LHCN-M2 (cell line): ENCODE measurements around the gene MSI2. TPM values are rescaled to one million over a fixed set of nuclear protein-coding genes. Genes with fewer than 3 reads are reported as not detected.
"Not testable (repeated sequence)": the region's sequence is repeated elsewhere in the genome, so short reads cannot be mapped to it uniquely, and the experiment has no call there.

Experiments used
- DNase-seq: peaks from one replicate; pipeline ENCODE4 v3.0.0-alpha.2; 2012; ENCODE audit warnings: low read depth
- total RNA-seq: library from RNA; depleted of rRNA; stranded (reverse); fragments of >200 nt; gene quantifications from 2 replicates; pipeline ENCODE4 v1.2.3, GENCODE V29; 2014

The MSI2 gene
- total RNA-seq, 1 experiment from 2014 or later, result 120 TPM

DNA sequence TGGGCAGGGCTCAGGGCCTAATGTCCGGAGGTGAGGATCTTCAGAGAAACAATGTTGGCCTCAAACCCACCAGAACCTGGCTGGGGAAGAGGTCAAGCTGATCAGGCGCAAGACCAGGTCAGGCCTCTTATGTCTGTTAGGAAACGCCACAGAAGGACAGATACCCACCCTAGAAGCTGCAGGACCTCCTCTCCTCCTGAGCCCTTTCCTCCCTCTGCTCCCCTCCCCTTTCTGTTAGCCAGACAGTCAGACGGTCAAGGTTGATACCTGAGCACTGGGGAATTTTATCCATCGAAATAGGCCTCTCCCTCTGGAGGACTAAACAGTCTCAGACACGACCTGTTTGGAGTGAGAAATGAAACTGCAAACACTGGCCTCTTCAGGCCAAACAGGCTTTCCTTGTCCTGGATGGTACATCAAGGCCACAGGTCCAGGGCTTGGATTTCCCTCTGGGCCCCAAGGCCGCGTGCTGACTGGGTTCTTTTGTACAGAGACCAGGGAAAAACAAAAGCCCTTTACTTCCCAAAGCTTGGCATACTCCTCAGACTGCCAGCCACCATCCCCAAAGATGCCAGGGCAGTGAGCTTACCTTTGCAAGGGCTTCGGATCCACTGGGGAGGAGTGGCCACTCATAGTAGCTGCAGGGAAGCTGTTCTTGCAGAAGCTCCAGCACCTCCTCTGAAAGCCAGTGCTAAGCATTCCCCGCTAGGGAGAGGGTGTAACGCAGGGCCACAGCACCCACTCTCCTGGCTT, 353.0 kb downstream of the MSI2 start:
- DNase-seq, result no peak

- no peak for DNase-seq
Observed at GRCh38 chr17:57609878-57610270, 353.6 kb downstream of the MSI2 start.

- DNase-seq, result no peak
Observed at GRCh38 chr17:57612202-57613071, 356.1 kb downstream of the MSI2 start.

- DNase-seq, result no peak
Observed at GRCh38 chr17:57614742-57615141, 358.4 kb downstream of the MSI2 start.

GRCh38 chr17:57615836-57616757, 359.8 kb downstream of the MSI2 start:
- DNase-seq, result no peak

GRCh38 chr17:57617218-57617617, 360.9 kb downstream of the MSI2 start:
- DNase-seq, result no peak

DNA sequence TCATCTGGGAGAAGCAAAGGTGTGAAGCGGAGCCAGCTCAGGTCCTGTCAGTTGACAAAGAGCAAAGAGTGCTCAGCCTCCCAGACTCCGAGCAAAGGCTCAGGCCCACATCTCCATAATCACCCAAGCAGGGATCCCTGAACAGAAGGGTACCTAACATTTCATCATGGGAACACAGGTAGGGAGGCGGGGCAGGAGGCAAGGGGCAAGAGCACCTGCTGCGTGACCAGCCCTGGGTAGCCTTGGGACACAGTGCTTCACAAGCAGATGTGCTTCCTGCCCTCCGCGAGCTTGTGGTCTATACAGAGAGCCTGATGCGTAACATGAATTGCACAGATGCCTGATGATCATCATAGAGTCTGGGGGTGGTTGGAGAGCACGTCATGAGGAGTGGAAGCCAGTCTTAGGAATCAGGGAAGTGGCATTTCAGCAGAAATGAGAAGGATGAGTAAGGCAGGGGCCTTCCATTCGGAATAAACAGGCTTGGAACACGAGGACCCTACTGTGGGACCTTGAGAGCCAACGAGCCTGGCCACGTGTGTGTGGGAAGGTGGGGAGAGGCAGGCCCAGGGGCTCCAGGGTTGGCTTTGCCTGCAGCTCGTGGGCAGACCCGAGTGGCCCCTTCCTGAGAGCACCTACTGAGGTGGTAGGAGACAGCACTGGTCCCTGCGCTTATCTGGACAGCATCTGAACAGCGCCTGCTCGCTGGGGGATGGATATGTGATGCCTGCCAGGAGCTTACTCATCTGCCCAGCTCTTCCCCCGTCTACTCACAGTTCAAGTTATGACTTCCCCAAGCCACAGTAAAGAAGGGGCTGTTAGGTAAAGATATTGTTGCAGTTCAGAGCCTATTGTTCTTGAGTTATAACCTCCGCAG, 363.0 kb downstream of the MSI2 start:
- peak; percentile 24 for DNase-seq

GRCh38 chr17:57620576-57620975, 364.3 kb downstream of the MSI2 start:
- DNase-seq, result no peak

DNA sequence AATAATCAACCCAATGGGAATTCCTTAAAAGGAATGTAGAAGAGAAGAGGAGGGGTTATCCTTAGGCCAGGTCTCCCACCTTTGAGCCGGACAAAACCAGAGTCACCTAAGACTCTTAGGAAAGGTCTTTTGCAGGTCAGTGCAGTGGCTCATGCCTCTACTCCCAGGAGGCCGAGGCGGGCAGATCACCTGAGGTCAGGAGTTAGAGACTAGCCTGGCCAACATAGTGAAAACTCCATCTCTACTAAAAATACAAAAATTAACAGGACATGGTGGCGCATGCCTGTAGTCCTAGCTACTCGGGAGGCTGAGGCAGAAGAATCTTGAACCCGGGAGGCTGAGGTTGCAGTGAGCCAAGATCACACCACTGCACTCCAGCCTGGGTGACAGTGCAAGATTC, 365.5 kb downstream of the MSI2 start:
- not testable (repeated sequence) for DNase-seq

DNA sequence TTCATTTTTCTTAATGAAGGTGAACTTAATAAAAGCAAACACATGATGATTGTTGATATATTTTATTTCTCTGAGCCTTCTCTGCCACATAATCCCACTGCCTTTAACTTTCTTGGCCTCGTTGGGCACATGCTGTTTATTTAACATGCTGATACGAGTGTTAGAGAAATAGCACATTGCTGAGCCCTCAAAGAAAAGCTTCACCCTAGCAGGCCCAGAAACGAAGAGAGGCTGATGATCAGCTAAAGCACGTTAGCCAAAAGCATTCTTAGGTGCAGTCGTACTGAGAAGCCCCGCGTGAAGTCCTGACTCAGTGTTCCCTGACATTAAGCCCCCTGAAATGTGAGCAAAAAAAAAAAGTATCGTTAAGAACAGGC, 366.0 kb downstream of the MSI2 start:
- no peak for DNase-seq

GRCh38 chr17:57622683-57623433, 366.5 kb downstream of the MSI2 start:
- DNase-seq, result peak; percentile 81

GRCh38 chr17:57623620-57624019, 367.3 kb downstream of the MSI2 start:
- DNase-seq, result no peak

DNA sequence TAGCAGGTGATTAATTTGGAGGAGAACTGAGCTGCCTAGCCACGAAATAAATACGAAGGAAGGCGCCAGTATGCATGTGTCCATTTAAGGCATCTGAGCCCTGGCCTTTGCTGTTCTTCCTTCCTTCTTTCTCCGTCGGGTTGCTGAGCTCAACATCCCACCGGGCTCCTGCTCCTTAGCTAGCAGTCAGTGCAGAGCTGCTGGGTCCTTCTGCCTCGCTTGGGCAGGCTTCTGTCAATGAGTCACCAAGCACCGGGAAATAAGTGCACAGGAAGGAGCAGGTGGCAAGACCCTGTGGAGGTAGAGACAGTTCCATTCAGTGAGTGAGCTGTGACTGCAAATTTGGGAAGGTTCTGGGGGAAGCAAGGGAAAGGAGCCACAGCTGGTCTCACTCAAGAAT, 368.1 kb downstream of the MSI2 start:
- DNase-seq, result no peak

GRCh38 chr17:57625511-57625910, 369.2 kb downstream of the MSI2 start:
- DNase-seq, result no peak

- no peak for DNase-seq
Observed at GRCh38 chr17:57625957-57626356, 369.6 kb downstream of the MSI2 start.

DNA sequence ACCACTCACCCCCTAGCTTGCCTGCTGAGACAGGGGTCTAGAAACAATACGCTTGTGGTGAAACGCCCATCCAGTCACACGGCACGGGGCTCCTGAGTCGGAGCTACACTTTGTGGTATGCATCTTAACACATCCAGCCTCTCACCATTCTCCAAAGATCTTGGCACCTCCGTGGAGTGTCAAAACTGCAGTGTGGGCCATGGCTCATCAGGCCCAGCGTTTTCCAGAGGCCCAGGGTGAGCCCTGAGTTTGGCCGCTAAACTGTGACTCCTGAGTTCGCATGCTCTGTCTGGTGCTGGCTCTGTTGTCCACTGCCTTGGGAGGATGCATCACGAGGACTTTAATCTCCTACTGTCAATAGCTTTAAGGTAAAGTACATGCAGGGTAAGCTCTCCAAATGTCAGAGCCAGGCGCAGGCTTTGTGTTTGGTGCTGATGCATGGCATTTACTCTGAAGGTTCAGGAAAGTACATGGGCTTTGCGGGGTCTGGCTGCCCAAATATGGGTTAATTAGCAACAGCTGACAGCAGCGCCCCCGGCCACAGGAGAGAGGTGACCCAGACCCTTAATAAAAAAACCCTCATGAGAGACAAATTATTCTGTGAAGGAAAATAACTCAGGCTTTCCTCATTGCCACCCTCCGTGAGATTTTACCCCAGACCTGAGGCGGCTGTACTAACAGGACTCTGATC, 370.3 kb downstream of the MSI2 start:
- DNase-seq, result no peak

DNA sequence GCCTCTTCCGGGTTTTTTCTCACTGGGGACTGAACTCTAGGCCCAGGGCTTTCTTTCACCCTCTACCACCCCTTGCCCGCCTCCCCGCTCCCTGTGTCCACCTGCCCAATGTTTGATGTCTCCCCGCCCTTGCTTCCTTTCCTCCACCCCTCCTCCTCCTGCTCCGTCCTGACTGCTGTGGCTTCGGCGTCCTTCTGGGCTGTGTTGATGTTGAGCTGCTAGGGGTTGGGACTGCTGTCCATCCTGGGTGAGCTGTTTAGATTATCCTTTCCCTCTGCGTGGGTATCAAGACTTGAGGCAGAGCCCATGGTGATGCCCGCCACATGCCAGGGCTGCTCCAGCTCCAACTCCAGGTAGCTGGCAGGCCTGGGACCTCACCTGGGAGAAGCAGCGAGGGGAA, 371.3 kb downstream of the MSI2 start:
- no peak for DNase-seq

DNA sequence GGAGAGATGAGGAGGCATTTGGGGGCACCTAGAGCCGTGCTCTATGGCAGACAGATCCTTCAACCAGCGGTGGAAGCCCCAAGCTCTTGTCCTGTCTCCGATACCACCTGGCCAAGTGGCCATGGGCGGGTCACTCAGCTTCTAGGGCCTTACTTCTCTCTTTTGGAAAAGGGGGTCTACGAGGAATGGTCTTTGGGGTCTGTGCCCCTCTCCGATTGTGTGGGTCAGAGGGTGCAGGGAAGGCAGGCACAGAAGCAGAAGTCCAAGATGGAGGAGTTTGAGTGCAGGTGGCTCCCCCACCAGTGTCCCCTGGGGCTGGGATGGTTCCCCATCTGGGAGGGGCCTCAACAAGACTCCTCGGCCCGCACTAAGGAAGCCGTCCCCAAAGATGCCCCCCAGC, 372.1 kb downstream of the MSI2 start:
- DNase-seq, result no peak

- DNase-seq, result no peak
Observed at GRCh38 chr17:57629470-57629869, 373.1 kb downstream of the MSI2 start.
